K562 (cell line): Measurements from ENCODE around the gene POLR1B. TPM values are rescaled to one million over a fixed set of nuclear protein-coding genes. Genes with fewer than 3 reads are reported as not detected.

Experiments used
- CCNT2 ChIP-seq: IDR thresholded peaks from 2 replicates; pipeline ENCODE4 v1.6.1; 2011; ENCODE audit warnings: borderline replicate concordance, low read depth, mild to moderate bottlenecking, moderate library complexity, mixed read lengths, low read length; ENCODE audit not compliant: insufficient read length; ENCODE audit errors: extremely low read depth
- CHD4 ChIP-seq: fragments of 200-600 bp; sonication (generic); IDR thresholded peaks from 3 replicates; pipeline ENCODE4 v1.6.1; 2012; ENCODE audit warnings: low read depth, mild to moderate bottlenecking, mixed read lengths, low read length, inconsistent platforms; ENCODE audit not compliant: insufficient read depth, insufficient replicate concordance, poor library complexity, severe bottlenecking
- GTF2A2 ChIP-seq: IDR thresholded peaks from 2 replicates; pipeline ENCODE4 v1.6.1; 2016; ENCODE audit warnings: mild to moderate bottlenecking, missing genetic modification characterization, missing compliant biosample characterization
- HDAC2 ChIP-seq: fragments of 450-650 bp; IDR thresholded peaks from 2 replicates; pipeline ENCODE4 v1.6.1; 2016; ENCODE audit warnings: mild to moderate bottlenecking
- HDAC6 ChIP-seq: IDR thresholded peaks from 2 replicates; pipeline ENCODE4 v1.6.1; 2012; ENCODE audit warnings: low read depth, mild to moderate bottlenecking, control low read depth, inconsistent platforms, low read length, moderate library complexity
- MAFK ChIP-seq: IDR thresholded peaks from 2 replicates; pipeline ENCODE4 v1.6.1; 2011; ENCODE audit warnings: low read length, improper control_type of control experiment
- RBM22 ChIP-seq: fragments of 200-400 bp; formaldehyde crosslinking; IDR thresholded peaks from 2 replicates; pipeline ENCODE4 v1.6.1; 2018; ENCODE audit warnings: low read length, low read depth; ENCODE audit not compliant: poor library complexity, severe bottlenecking
- SIN3A ChIP-seq, 2 experiments: fragments of 150-350 bp in 1 of 2; IDR thresholded peaks; 2 replicates each; pipeline ENCODE4 v1.6.1; 2011 to 2016; ENCODE audit warnings: borderline replicate concordance in 2 of 2, low read depth in 2 of 2, low read length in 2 of 2, mild to moderate bottlenecking in 2 of 2, moderate library complexity in 2 of 2; ENCODE audit not compliant: control insufficient read depth in 1 of 2
- ZC3H4 ChIP-seq: sonication (generic); formaldehyde crosslinking; IDR thresholded peaks from 2 replicates; pipeline ENCODE4 v1.9.0; 2021; ENCODE audit warnings: missing genetic modification reagents, borderline replicate concordance
- ZFP36 ChIP-seq: fragments of 150-350 bp; IDR thresholded peaks from 2 replicates; pipeline ENCODE4 v1.6.1; 2018; ENCODE audit warnings: low read length, low read depth; ENCODE audit not compliant: partially characterized antibody
- polyA plus RNA-seq, 8 experiments: library from polyadenylated mRNA; depleted of rRNA in 4 of 8; stranded (reverse) in 5 of 8; unstranded in 3 of 8; fragments of >200 nt; fragmentation: Nextera tagmentation in 2 of 8; fragmentation: Illumina TruSeq in 1 of 8; extraction: Ambion mirVana in 2 of 8; extraction: Trizol in 1 of 8; gene quantifications; 2 replicates each; pipeline versions ENCODE4 v1.2.1 to v1.2.3, GENCODE V29; 2011 to 2014; ENCODE audit warnings: inconsistent platforms in 1 of 8, missing spikeins in 1 of 8
- total RNA-seq, 7 experiments: library from RNA; depleted of rRNA in 6 of 7; stranded (reverse); fragments of >200 nt in 6 of 7; fragmentation: Illumina TruSeq in 2 of 7; extraction: Trizol in 2 of 7; gene quantifications; 2 replicates each; pipeline versions ENCODE4 v1.2.1 to v1.2.3, GENCODE V29; 2011 to 2021; ENCODE audit warnings: low replicate concordance in 1 of 7
- TF ChIP-seq, protein P1 (sequence below): sonication (generic); formaldehyde crosslinking; IDR thresholded peaks from 2 replicates; pipeline ENCODE4 v1.8.1; 2023; ENCODE audit warnings: mild to moderate bottlenecking, missing genetic modification reagents
- TF ChIP-seq, protein P2 (sequence below): fragments of 250-450 bp; sonication (Bioruptor Pico); IDR thresholded peaks from 2 replicates; pipeline ENCODE4 v1.4.0; 2020; ENCODE audit warnings: mild to moderate bottlenecking
- TF ChIP-seq, protein P3 (sequence below), 2 experiments: fragments of 450-650 bp; IDR thresholded peaks; 2 replicates each; pipeline ENCODE4 v1.6.1; 2016
- TF ChIP-seq, protein P4 (sequence below), 2 experiments: IDR thresholded peaks in 1 of 2; conservative IDR thresholded peaks in 1 of 2; 2 replicates each; pipeline ENCODE4 v1.6.1; 2016; ENCODE audit warnings: low read depth in 2 of 2, mild to moderate bottlenecking in 1 of 2, missing compliant biosample characterization in 1 of 2, missing genetic modification characterization in 1 of 2, moderate library complexity in 1 of 2
- TF ChIP-seq, protein P5 (sequence below): sonication (generic); formaldehyde crosslinking; IDR thresholded peaks from 2 replicates; pipeline ENCODE4 v1.8.0; 2022; ENCODE audit warnings: missing genetic modification reagents, mild to moderate bottlenecking, moderate library complexity, borderline replicate concordance

The POLR1B gene
- total and polyA plus RNA-seq, 9 of the 15 experiments (the other 6 are each of a cell fraction or from before 2014, with no cell fraction given): 19.8 to 55.1 (median 40.2) TPM

DNA sequence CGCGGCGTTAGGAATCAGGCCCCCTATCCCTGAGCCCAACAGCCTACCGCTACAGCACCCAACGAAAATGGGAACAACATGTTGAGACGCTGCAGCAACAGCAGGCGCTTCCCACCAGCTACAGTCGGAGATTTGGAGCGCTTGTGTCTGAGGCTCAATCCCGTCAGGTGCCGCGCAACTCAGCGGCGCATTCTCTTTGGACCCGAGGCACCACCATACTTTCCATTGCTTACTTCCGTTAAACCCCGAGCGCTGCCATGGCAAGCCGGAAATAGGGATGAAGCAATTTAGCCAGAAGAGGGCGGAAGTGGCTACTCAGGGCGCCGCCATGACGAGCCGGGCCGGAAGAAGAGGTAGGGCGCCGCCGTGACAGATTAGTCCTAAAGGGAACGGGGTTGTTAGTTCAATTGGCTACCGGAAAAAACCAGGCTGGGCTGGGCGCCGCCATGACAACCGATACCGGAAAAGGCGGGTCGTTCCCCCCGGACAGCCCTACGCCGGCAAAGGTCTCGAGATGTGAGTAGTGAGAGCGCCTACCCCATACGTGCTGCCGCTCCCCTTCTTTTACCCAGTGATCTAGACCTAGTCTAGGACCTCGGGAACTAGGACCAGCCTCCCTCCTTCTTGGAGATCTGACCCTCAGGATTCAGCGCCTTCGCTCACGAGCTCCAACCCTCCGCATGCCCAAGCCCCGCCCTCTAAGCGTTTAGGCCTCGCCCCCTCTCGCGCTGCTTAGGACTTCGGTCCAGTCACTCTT lies 42.0 kb downstream of the POLR1B start, which contains the start of gene CHCHD5 (continued):
- TF ChIP-seq SIN3A (IDR thresholded peaks at IDR 0.05; ENCODE audit: borderline replicate concordance in 2 of 2, control insufficient read depth in 1 of 2, low read depth in 2 of 2, low read length in 2 of 2) (peak; percentile 18 to 42; a peak in 1 of 4 replicates), RBM22 (no peak), GTF2A2 (tag) (no peak), CHD4 (no peak), ZFP36 (no peak), HDAC2 (no peak), CCNT2 (no peak), ZC3H4 (CRISPR knock-in tag) (no peak; the same call in 1 of the 2 replicates), HDAC6 (no peak), MAFK (no peak)
- TF ChIP-seq, protein P1, sequence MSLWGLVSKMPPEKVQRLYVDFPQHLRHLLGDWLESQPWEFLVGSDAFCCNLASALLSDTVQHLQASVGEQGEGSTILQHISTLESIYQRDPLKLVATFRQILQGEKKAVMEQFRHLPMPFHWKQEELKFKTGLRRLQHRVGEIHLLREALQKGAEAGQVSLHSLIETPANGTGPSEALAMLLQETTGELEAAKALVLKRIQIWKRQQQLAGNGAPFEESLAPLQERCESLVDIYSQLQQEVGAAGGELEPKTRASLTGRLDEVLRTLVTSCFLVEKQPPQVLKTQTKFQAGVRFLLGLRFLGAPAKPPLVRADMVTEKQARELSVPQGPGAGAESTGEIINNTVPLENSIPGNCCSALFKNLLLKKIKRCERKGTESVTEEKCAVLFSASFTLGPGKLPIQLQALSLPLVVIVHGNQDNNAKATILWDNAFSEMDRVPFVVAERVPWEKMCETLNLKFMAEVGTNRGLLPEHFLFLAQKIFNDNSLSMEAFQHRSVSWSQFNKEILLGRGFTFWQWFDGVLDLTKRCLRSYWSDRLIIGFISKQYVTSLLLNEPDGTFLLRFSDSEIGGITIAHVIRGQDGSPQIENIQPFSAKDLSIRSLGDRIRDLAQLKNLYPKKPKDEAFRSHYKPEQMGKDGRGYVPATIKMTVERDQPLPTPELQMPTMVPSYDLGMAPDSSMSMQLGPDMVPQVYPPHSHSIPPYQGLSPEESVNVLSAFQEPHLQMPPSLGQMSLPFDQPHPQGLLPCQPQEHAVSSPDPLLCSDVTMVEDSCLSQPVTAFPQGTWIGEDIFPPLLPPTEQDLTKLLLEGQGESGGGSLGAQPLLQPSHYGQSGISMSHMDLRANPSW (CRISPR knock-in tag): no peak
- TF ChIP-seq, protein P2, sequence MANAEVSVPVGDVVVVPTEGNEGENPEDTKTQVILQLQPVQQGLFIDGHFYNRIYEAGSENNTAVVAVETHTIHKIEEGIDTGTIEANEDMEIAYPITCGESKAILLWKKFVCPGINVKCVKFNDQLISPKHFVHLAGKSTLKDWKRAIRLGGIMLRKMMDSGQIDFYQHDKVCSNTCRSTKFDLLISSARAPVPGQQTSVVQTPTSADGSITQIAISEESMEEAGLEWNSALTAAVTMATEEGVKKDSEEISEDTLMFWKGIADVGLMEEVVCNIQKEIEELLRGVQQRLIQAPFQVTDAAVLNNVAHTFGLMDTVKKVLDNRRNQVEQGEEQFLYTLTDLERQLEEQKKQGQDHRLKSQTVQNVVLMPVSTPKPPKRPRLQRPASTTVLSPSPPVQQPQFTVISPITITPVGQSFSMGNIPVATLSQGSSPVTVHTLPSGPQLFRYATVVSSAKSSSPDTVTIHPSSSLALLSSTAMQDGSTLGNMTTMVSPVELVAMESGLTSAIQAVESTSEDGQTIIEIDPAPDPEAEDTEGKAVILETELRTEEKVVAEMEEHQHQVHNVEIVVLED: no peak
- TF ChIP-seq, protein P3, sequence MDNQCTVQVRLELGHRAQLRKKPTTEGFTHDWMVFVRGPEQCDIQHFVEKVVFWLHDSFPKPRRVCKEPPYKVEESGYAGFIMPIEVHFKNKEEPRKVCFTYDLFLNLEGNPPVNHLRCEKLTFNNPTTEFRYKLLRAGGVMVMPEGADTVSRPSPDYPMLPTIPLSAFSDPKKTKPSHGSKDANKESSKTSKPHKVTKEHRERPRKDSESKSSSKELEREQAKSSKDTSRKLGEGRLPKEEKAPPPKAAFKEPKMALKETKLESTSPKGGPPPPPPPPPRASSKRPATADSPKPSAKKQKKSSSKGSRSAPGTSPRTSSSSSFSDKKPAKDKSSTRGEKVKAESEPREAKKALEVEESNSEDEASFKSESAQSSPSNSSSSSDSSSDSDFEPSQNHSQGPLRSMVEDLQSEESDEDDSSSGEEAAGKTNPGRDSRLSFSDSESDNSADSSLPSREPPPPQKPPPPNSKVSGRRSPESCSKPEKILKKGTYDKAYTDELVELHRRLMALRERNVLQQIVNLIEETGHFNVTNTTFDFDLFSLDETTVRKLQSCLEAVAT (IDR thresholded peaks at IDR 0.05): peak in 1 of 2 experiments; percentile 56; a peak in 1 of 4 replicates
- TF ChIP-seq, protein P4, sequence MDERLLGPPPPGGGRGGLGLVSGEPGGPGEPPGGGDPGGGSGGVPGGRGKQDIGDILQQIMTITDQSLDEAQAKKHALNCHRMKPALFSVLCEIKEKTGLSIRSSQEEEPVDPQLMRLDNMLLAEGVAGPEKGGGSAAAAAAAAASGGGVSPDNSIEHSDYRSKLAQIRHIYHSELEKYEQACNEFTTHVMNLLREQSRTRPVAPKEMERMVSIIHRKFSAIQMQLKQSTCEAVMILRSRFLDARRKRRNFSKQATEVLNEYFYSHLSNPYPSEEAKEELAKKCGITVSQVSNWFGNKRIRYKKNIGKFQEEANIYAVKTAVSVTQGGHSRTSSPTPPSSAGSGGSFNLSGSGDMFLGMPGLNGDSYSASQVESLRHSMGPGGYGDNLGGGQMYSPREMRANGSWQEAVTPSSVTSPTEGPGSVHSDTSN (CRISPR knock-in tag; IDR thresholded peaks at IDR 0.05; ENCODE audit: low read depth): no peak
- TF ChIP-seq, protein P4 (tag; conservative IDR thresholded peaks at IDR 0.05; ENCODE audit: low read depth): 0 out of 2 replicates have a peak, but pooled peaks have one; percentile 25
- TF ChIP-seq, protein P5, sequence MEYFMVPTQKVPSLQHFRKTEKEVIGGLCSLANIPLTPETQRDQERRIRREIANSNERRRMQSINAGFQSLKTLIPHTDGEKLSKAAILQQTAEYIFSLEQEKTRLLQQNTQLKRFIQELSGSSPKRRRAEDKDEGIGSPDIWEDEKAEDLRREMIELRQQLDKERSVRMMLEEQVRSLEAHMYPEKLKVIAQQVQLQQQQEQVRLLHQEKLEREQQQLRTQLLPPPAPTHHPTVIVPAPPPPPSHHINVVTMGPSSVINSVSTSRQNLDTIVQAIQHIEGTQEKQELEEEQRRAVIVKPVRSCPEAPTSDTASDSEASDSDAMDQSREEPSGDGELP (CRISPR knock-in tag): peak; percentile 77; the same call in 1 of the 2 replicates
